ENCODE results near the gene RIN1.

The RIN1 gene

GRCh38 chr11:66294626-66295620 is 41.3 kb downstream of the RIN1 start:
- peaks cover 5 to 15% of the 10 kb centered on the region in 2 donors for H3K4me1 ChIP-seq (ENCODE audit: control insufficient read depth in 1 of 2, insufficient read depth in 2 of 2, low read length in 2 of 2)
- H3K36me3 ChIP-seq (ENCODE audit: control insufficient read depth in 1 of 2, insufficient read depth in 2 of 2, low read length in 2 of 2), result no peaks in the 10 kb centered on the region
- no peak overlapping the region for H3K27ac ChIP-seq (ENCODE audit: low read depth, low read length)
- peaks cover 24 to 29% of the 10 kb centered on the region in 2 donors for H3K27me3 ChIP-seq (ENCODE audit: control insufficient read depth in 1 of 2, insufficient read depth in 2 of 2, low read length in 2 of 2)
- no peak overlapping the region for H3K4me3 ChIP-seq (ENCODE audit: low read depth in 1 of 2, low read length in 2 of 2)
- no peaks in the 10 kb centered on the region for H3K9me3 ChIP-seq (ENCODE audit: control insufficient read depth in 1 of 2, low read length in 2 of 2)
- no peak overlapping the region for H3K9ac ChIP-seq (ENCODE audit: low read depth in 1 of 2, low read length in 2 of 2)

GRCh38 chr11:66293777-66294625 is 42.2 kb downstream of the RIN1 start:
- H3K9me3 ChIP-seq (ENCODE audit: control insufficient read depth in 1 of 2, low read length in 2 of 2), result no peaks in the 10 kb centered on the region
- no peak overlapping the region for H3K27ac ChIP-seq (ENCODE audit: low read depth, low read length)
- H3K36me3 ChIP-seq (ENCODE audit: control insufficient read depth in 1 of 2, insufficient read depth in 2 of 2, low read length in 2 of 2), result no peaks in the 10 kb centered on the region
- H3K4me1 ChIP-seq (ENCODE audit: control insufficient read depth in 1 of 2, insufficient read depth in 2 of 2, low read length in 2 of 2), result peaks cover 9 to 19% of the 10 kb centered on the region in 2 donors
- H3K27me3 ChIP-seq (ENCODE audit: control insufficient read depth in 1 of 2, insufficient read depth in 2 of 2, low read length in 2 of 2), result peaks cover 24 to 29% of the 10 kb centered on the region in 2 donors
- no peak overlapping the region for H3K9ac ChIP-seq (ENCODE audit: low read depth in 1 of 2, low read length in 2 of 2)
- H3K4me3 ChIP-seq (ENCODE audit: low read depth in 1 of 2, low read length in 2 of 2), result no peak overlapping the region

GRCh38 chr11:66293352-66293751 is 42.9 kb downstream of the RIN1 start:
- Histone ChIP-seq H3K4me1 (ENCODE audit: control insufficient read depth in 1 of 2, insufficient read depth in 2 of 2, low read length in 2 of 2) (peaks cover 9 to 21% of the 10 kb centered on the region in 2 donors), H3K9ac (ENCODE audit: low read depth in 1 of 2, low read length in 2 of 2) (no peak overlapping the region), H3K27me3 (ENCODE audit: control insufficient read depth in 1 of 2, insufficient read depth in 2 of 2, low read length in 2 of 2) (peaks cover 24 to 29% of the 10 kb centered on the region in 2 donors), H3K36me3 (ENCODE audit: control insufficient read depth in 1 of 2, insufficient read depth in 2 of 2, low read length in 2 of 2) (no peaks in the 10 kb centered on the region), H3K27ac (ENCODE audit: low read depth, low read length) (no peak overlapping the region), H3K4me3 (ENCODE audit: low read depth in 1 of 2, low read length in 2 of 2) (no peak overlapping the region), H3K9me3 (ENCODE audit: control insufficient read depth in 1 of 2, low read length in 2 of 2) (no peaks in the 10 kb centered on the region)

GRCh38 chr11:66292543-66293332 is 43.5 kb downstream of the RIN1 start:
- Histone ChIP-seq H3K4me3 (ENCODE audit: low read depth in 1 of 2, low read length in 2 of 2) (no peak overlapping the region), H3K36me3 (ENCODE audit: control insufficient read depth in 1 of 2, insufficient read depth in 2 of 2, low read length in 2 of 2) (no peaks in the 10 kb centered on the region), H3K27me3 (ENCODE audit: control insufficient read depth in 1 of 2, insufficient read depth in 2 of 2, low read length in 2 of 2) (peaks cover 24 to 29% of the 10 kb centered on the region in 2 donors), H3K9me3 (ENCODE audit: control insufficient read depth in 1 of 2, low read length in 2 of 2) (no peaks in the 10 kb centered on the region), H3K9ac (ENCODE audit: low read depth in 1 of 2, low read length in 2 of 2) (no peak overlapping the region), H3K27ac (ENCODE audit: low read depth, low read length) (no peak overlapping the region), H3K4me1 (ENCODE audit: control insufficient read depth in 1 of 2, insufficient read depth in 2 of 2, low read length in 2 of 2) (peaks cover 15 to 27% of the 10 kb centered on the region in 2 donors)

GRCh38 chr11:66291706-66292542 is 44.3 kb downstream of the RIN1 start, which contains the start of gene TMEM151A:
Gene TMEM151A, plus strand, starts transcription at chr11:66291894. Its CDS starts 120 bp downstream, at chr11:66292014.
- H3K4me3 ChIP-seq (ENCODE audit: low read depth in 1 of 2, low read length in 2 of 2), result peak within 1 kb of the TSS; percentile 33 to 36
- no peak within 1 kb of the TSS for H3K27ac ChIP-seq (ENCODE audit: low read depth, low read length)
- peaks cover 24 to 29% of the 10 kb centered on the region in 2 donors for H3K27me3 ChIP-seq (ENCODE audit: control insufficient read depth in 1 of 2, insufficient read depth in 2 of 2, low read length in 2 of 2)
- no peaks in the 10 kb centered on the region for H3K36me3 ChIP-seq (ENCODE audit: control insufficient read depth in 1 of 2, insufficient read depth in 2 of 2, low read length in 2 of 2)
- no peaks in the 10 kb centered on the region for H3K9me3 ChIP-seq (ENCODE audit: control insufficient read depth in 1 of 2, low read length in 2 of 2)
- H3K4me1 ChIP-seq (ENCODE audit: control insufficient read depth in 1 of 2, insufficient read depth in 2 of 2, low read length in 2 of 2), result peaks cover 19 to 34% of the 10 kb centered on the region in 2 donors
- no peak within 1 kb of the TSS for H3K9ac ChIP-seq (ENCODE audit: low read depth in 1 of 2, low read length in 2 of 2)

- peaks cover 24 to 25% of the 10 kb centered on the region in 2 donors for H3K27me3 ChIP-seq (ENCODE audit: control insufficient read depth in 1 of 2, insufficient read depth in 2 of 2, low read length in 2 of 2)
Measured at GRCh38 chr11:66291303-66291705, 44.9 kb downstream of the RIN1 start.

GRCh38 chr11:66290330-66290621 is 46.0 kb downstream of the RIN1 start:
- H3K27ac ChIP-seq (ENCODE audit: low read depth, low read length), result no peak overlapping the region
- peaks cover 19 to 34% of the 10 kb centered on the region in 2 donors for H3K4me1 ChIP-seq (ENCODE audit: control insufficient read depth in 1 of 2, insufficient read depth in 2 of 2, low read length in 2 of 2)
- H3K36me3 ChIP-seq (ENCODE audit: control insufficient read depth in 1 of 2, insufficient read depth in 2 of 2, low read length in 2 of 2), result peaks cover 0 to 6% of the 10 kb centered on the region in 2 donors
- H3K9me3 ChIP-seq (ENCODE audit: control insufficient read depth in 1 of 2, low read length in 2 of 2), result no peaks in the 10 kb centered on the region
- H3K9ac ChIP-seq (ENCODE audit: low read depth in 1 of 2, low read length in 2 of 2), result no peak overlapping the region
- H3K4me3 ChIP-seq (ENCODE audit: low read depth in 1 of 2, low read length in 2 of 2), result peak overlapping the region; percentile 86 to 88
- H3K27me3 ChIP-seq (ENCODE audit: control insufficient read depth in 1 of 2, insufficient read depth in 2 of 2, low read length in 2 of 2), result peaks cover 24 to 25% of the 10 kb centered on the region in 2 donors

More at GRCh38 chr11:66291303-66291705, 44.9 kb downstream of the RIN1 start:
- peak overlapping the region in 1 of 2 donors; percentile 33 for H3K4me3 ChIP-seq (ENCODE audit: low read depth in 1 of 2, low read length in 2 of 2)
- H3K27ac ChIP-seq (ENCODE audit: low read depth, low read length), result no peak overlapping the region
- no peak overlapping the region for H3K9ac ChIP-seq (ENCODE audit: low read depth in 1 of 2, low read length in 2 of 2)
- H3K4me1 ChIP-seq (ENCODE audit: control insufficient read depth in 1 of 2, insufficient read depth in 2 of 2, low read length in 2 of 2), result peaks cover 19 to 34% of the 10 kb centered on the region in 2 donors
- H3K36me3 ChIP-seq (ENCODE audit: control insufficient read depth in 1 of 2, insufficient read depth in 2 of 2, low read length in 2 of 2), result no peaks in the 10 kb centered on the region
- H3K9me3 ChIP-seq (ENCODE audit: control insufficient read depth in 1 of 2, low read length in 2 of 2), result no peaks in the 10 kb centered on the region

- Histone ChIP-seq H3K9me3 (ENCODE audit: control insufficient read depth in 1 of 2, low read length in 2 of 2) (no peaks in the 10 kb centered on the region), H3K36me3 (ENCODE audit: control insufficient read depth in 1 of 2, insufficient read depth in 2 of 2, low read length in 2 of 2) (peaks cover 0 to 11% of the 10 kb centered on the region in 2 donors), H3K4me1 (ENCODE audit: control insufficient read depth in 1 of 2, insufficient read depth in 2 of 2, low read length in 2 of 2) (peaks cover 19 to 34% of the 10 kb centered on the region in 2 donors), H3K27me3 (ENCODE audit: control insufficient read depth in 1 of 2, insufficient read depth in 2 of 2, low read length in 2 of 2) (peaks cover 24 to 25% of the 10 kb centered on the region in 2 donors), H3K4me3 (ENCODE audit: low read depth in 1 of 2, low read length in 2 of 2) (peak overlapping the region; percentile 86 to 88), H3K9ac (ENCODE audit: low read depth in 1 of 2, low read length in 2 of 2) (peak overlapping the region; percentile 70 to 78), H3K27ac (ENCODE audit: low read depth, low read length) (peak overlapping the region; percentile 93)
Measured at GRCh38 chr11:66289548-66290329, 46.5 kb downstream of the RIN1 start.

All from duodenal mucosa (tissue), 2 donors.